Progenitor cell of endocrine pancreas (in vitro differentiated cells): ENCODE data around the gene MAPK10. TPM values are rescaled to one million over a fixed set of nuclear protein-coding genes. Genes with fewer than 3 reads are reported as not detected.

Experiments used
- DNase-seq: peaks from one replicate; pipeline ENCODE4 v3.0.0; 2021; ENCODE audit warnings: low spot score; ENCODE audit not compliant: unreplicated experiment
- H3K27ac Mint-ChIP-seq: 2 replicates; pipeline ENCODE4 v1.8.0; 2021; ENCODE audit warnings: mild to moderate bottlenecking, moderate library complexity, mixed read lengths
- H3K27me3 Mint-ChIP-seq: 2 replicates; pipeline ENCODE4 v1.8.0; 2021; ENCODE audit warnings: mixed read lengths
- H3K36me3 Mint-ChIP-seq: 2 replicates; pipeline ENCODE4 v1.8.0; 2022; ENCODE audit warnings: mixed read lengths; ENCODE audit not compliant: insufficient read depth
- H3K4me1 Mint-ChIP-seq: 2 replicates; pipeline ENCODE4 v1.8.0; 2021; ENCODE audit warnings: low read depth, mixed read lengths
- H3K4me3 Mint-ChIP-seq: 2 replicates; pipeline ENCODE4 v1.8.0; 2021; ENCODE audit warnings: low read depth, mild to moderate bottlenecking, moderate library complexity, mixed read lengths
- H3K9me3 Mint-ChIP-seq: 2 replicates; pipeline ENCODE4 v1.8.0; 2021; ENCODE audit warnings: low read depth, mixed read lengths
- total RNA-seq: library from RNA; stranded (reverse); gene quantifications from 2 replicates; pipeline ENCODE4 v1.2.1, GENCODE V29; 2021
- TF ChIP-seq, protein P1 (sequence below): fragments of 200-600 bp; sonication (generic); IDR thresholded peaks from one replicate; pipeline ENCODE4 v1.5.0; 2021; ENCODE audit warnings: antibody characterized with exemption, mild to moderate bottlenecking; ENCODE audit not compliant: unreplicated experiment

The MAPK10 gene
- total RNA-seq, 1 donor from 2014 or later = 21.4 TPM

DNA sequence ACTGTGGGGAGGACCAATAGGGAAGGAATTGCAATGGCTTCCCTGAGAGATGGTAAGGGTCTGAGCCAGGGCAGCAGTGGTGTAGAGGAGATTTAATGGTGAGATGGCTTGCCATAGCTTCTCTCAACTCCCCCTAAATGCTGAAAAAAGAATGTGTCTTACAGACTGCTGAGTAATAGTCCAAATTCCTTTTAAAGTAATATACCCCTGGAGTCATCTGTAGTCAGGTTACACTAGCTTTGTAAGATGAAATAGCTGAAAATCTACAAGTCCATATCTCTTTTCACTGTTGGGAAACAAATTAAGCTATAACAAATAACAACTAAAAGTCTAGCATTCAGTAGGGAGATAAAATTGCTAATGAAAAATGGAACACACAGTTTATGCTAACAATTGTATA, 33.5 kb downstream of the MAPK10 start:
- TF ChIP-seq, protein P1, sequence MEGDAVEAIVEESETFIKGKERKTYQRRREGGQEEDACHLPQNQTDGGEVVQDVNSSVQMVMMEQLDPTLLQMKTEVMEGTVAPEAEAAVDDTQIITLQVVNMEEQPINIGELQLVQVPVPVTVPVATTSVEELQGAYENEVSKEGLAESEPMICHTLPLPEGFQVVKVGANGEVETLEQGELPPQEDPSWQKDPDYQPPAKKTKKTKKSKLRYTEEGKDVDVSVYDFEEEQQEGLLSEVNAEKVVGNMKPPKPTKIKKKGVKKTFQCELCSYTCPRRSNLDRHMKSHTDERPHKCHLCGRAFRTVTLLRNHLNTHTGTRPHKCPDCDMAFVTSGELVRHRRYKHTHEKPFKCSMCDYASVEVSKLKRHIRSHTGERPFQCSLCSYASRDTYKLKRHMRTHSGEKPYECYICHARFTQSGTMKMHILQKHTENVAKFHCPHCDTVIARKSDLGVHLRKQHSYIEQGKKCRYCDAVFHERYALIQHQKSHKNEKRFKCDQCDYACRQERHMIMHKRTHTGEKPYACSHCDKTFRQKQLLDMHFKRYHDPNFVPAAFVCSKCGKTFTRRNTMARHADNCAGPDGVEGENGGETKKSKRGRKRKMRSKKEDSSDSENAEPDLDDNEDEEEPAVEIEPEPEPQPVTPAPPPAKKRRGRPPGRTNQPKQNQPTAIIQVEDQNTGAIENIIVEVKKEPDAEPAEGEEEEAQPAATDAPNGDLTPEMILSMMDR = no peak
- Mint-ChIP-seq H3K9me3 (no peaks in the 10 kb centered on the region), H3K27ac (no peak overlapping the region), H3K36me3 (no peaks in the 10 kb centered on the region), H3K4me3 (no peak overlapping the region), H3K4me1 (peaks cover 5% of the 10 kb centered on the region), H3K27me3 (no peaks in the 10 kb centered on the region)
- no peak for DNase-seq

- no peaks in the 10 kb centered on the region for H3K27me3 Mint-ChIP-seq
- DNase-seq = no peak
- no peaks in the 10 kb centered on the region for H3K36me3 Mint-ChIP-seq
- no peaks in the 10 kb centered on the region for H3K9me3 Mint-ChIP-seq
- H3K4me1 Mint-ChIP-seq = no peaks in the 10 kb centered on the region
- no peak overlapping the region for H3K27ac Mint-ChIP-seq
- H3K4me3 Mint-ChIP-seq = no peak overlapping the region
- TF ChIP-seq, protein P1 = no peak
These were observed 40.5 kb downstream of the MAPK10 start for GRCh38 chr4:86319390-86319789.

- no peak for DNase-seq
- Mint-ChIP-seq H3K27ac (no peak overlapping the region), H3K27me3 (no peaks in the 10 kb centered on the region), H3K4me3 (no peak overlapping the region), H3K9me3 (no peaks in the 10 kb centered on the region), H3K36me3 (no peaks in the 10 kb centered on the region), H3K4me1 (no peaks in the 10 kb centered on the region)
- TF ChIP-seq, protein P1 = no peak
These were observed 44.3 kb downstream of the MAPK10 start for GRCh38 chr4:86315579-86315978.

- H3K9me3 Mint-ChIP-seq = no peaks in the 10 kb centered on the region
- no peak overlapping the region for H3K27ac Mint-ChIP-seq
- DNase-seq = no peak
- no peak overlapping the region for H3K4me3 Mint-ChIP-seq
- H3K4me1 Mint-ChIP-seq = peaks cover 2% of the 10 kb centered on the region
- no peaks in the 10 kb centered on the region for H3K27me3 Mint-ChIP-seq
- TF ChIP-seq, protein P1 = no peak
- no peaks in the 10 kb centered on the region for H3K36me3 Mint-ChIP-seq
These were observed 46.2 kb downstream of the MAPK10 start for GRCh38 chr4:86313656-86314055.

DNA sequence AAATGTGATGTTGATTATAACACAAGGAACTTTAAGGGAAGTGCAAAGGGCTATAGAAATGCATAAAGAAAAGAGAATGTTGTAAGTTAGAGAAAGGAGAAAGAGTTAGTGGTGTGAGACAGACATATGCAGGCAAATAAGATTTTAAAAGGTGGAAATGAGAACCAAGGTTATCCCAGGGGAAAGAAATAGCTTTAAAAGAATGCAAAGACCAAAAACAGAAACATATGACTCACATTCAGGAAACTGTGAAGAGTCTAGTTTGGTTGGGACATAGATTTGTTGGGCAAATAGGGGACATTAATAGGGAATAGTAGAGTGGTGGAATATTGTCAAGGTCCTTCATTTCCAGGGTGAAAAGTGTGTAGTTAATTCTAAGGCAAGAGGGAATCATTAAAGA, 52.4 kb downstream of the MAPK10 start:
- Mint-ChIP-seq H3K4me1 (peaks cover 13% of the 10 kb centered on the region), H3K9me3 (peaks cover 4% of the 10 kb centered on the region), H3K27ac (no peak overlapping the region), H3K36me3 (peaks cover 4% of the 10 kb centered on the region), H3K27me3 (no peaks in the 10 kb centered on the region), H3K4me3 (no peak overlapping the region)
- DNase-seq = no peak
- TF ChIP-seq, protein P1 = no peak
